HUES48 (cell line): ENCODE data around the gene PHACTR1.
A peak's percentile ranks its signal among the peaks of the same experiment; 100 is the strongest.

Experiments used
- H3K27ac ChIP-seq: one replicate; pipeline ENCODE4 v1.7.0; 2013; ENCODE audit warnings: low read depth, low read length, inconsistent platforms
- H3K27me3 ChIP-seq: 2 replicates; pipeline ENCODE4 v1.6.1; 2013; ENCODE audit warnings: mild to moderate bottlenecking, low read length; ENCODE audit not compliant: control insufficient read depth, insufficient read depth
- H3K36me3 ChIP-seq: 2 replicates; pipeline ENCODE4 v1.6.1; 2013; ENCODE audit warnings: low read length; ENCODE audit not compliant: control insufficient read depth, insufficient read depth
- H3K4me1 ChIP-seq: 2 replicates; pipeline ENCODE4 v1.6.1; 2013; ENCODE audit warnings: mild to moderate bottlenecking, low read length; ENCODE audit not compliant: control insufficient read depth, insufficient read depth
- H3K4me3 ChIP-seq: 2 replicates; pipeline ENCODE4 v1.5.1; 2013; ENCODE audit warnings: mild to moderate bottlenecking, low read depth, low read length
- H3K9ac ChIP-seq: 2 replicates; pipeline ENCODE4 v1.6.1; 2013; ENCODE audit warnings: mild to moderate bottlenecking, low read depth, low read length, moderate library complexity
- H3K9me3 ChIP-seq: 2 replicates; pipeline ENCODE4 v1.6.1; 2013; ENCODE audit warnings: low read length; ENCODE audit not compliant: control insufficient read depth, insufficient read depth

PHACTR1 gene

GRCh38 chr6:13212538-13212937 lies 496.0 kb downstream of the PHACTR1 start:
- Histone ChIP-seq H3K36me3 (no peaks in the 10 kb centered on the region), H3K27me3 (no peaks in the 10 kb centered on the region), H3K4me1 (no peaks in the 10 kb centered on the region), H3K9me3 (no peaks in the 10 kb centered on the region), H3K9ac (no peak overlapping the region), H3K27ac (no peak overlapping the region), H3K4me3 (no peak overlapping the region)

DNA sequence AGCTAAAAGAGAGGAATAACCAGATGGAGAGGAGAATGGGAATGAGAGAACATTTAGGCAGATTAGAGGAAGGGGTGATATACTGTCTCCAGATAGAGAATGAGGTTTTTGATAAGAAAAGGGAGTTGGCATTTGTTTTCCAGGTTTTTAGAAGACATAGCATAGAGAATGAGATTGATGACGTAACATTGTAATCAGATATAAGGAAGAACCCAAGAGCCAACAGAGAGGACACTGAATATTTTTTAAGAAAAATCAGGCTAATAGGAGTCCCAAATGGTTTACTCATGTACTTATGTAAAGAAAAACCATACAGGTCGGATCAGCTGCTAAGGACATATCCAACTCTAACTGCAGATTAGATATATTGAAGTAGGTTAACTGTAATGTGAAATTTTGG lies 498.8 kb downstream of the PHACTR1 start:
- no peak overlapping the region for H3K9ac ChIP-seq
- H3K27me3 ChIP-seq = no peaks in the 10 kb centered on the region
- H3K27ac ChIP-seq = no peak overlapping the region
- H3K4me1 ChIP-seq = no peaks in the 10 kb centered on the region
- no peaks in the 10 kb centered on the region for H3K9me3 ChIP-seq
- no peaks in the 10 kb centered on the region for H3K36me3 ChIP-seq
- H3K4me3 ChIP-seq = no peak overlapping the region

DNA sequence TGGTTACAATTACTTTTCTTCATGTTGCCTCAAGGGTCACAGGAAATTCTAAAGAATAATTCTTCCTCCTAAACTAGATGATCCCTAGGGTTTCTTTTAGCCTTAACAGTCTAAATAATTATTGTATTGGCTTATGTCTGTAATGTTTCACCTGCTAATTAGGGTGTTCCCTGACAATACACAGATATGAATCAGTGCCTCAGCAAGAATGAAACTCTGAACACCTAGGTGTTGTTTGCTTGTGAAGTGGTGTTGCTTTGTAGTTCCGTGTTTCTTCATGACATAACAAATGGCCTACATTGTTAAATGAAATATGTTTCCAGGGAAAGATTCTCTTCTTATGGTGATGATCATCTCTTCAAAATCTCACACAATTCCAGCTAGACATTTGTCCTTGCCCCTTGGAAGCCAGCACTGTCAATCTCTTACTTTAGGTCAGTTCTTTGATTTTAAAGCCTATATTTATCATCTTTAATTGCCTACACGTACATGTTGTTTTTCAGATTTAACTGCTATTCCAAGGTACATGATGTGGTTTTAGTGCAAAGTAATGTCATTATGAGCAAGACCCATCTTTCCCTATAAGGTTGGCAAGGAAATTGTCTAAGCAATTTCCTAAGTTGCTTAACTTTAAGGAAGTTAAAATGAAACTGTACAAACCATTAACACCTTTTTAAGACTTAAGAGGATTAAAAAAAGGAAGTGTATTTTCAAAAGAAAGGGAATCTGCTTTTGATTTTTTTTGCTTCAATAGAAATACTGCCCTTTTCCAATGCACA lies 499.9 kb downstream of the PHACTR1 start:
- no peaks in the 10 kb centered on the region for H3K9me3 ChIP-seq
- no peaks in the 10 kb centered on the region for H3K36me3 ChIP-seq
- H3K27me3 ChIP-seq = no peaks in the 10 kb centered on the region
- no peak overlapping the region for H3K9ac ChIP-seq
- H3K4me3 ChIP-seq = no peak overlapping the region
- no peak overlapping the region for H3K27ac ChIP-seq
- H3K4me1 ChIP-seq = no peaks in the 10 kb centered on the region

DNA sequence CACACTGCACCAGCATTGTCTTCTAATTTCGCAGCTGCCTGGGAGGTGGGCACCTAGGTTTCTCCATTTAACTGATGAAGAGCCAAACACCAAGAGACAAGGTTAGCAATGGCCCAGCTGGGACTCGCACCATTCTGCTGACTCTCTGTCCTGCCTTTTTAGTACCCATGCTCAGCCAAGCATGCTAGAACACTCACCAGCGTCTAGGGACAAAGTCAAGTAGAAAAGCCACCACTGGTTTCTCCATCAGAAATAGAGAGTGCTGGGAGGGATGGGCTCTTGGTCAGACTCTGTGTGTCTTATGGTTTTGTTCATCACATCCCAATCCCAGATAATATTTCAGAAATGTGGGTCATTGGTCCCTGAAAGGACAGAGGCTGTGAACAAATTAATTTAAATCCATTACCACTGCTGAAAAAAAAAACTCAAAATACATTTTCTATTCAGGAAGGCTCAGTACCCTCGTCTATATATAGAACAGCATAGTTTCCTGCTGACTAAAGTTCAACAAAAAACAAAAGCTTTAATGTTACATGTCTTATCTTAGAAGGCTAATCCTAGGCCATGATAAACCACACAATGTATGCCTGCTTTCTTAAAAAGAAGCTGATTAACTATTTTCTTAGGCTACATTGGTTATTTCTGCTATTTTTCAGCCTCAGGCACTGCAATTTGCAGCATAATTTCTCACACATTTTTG lies 500.8 kb downstream of the PHACTR1 start:
- Histone ChIP-seq H3K36me3 (no peaks in the 10 kb centered on the region), H3K9ac (no peak overlapping the region), H3K4me1 (no peaks in the 10 kb centered on the region), H3K27ac (peak overlapping the region; percentile 4), H3K4me3 (no peak overlapping the region), H3K27me3 (no peaks in the 10 kb centered on the region), H3K9me3 (no peaks in the 10 kb centered on the region)

GRCh38 chr6:13220266-13220665 lies 503.7 kb downstream of the PHACTR1 start:
- H3K27me3 ChIP-seq = no peaks in the 10 kb centered on the region

GRCh38 chr6:13222048-13222447 lies 505.5 kb downstream of the PHACTR1 start:
- Histone ChIP-seq H3K9me3 (no peaks in the 10 kb centered on the region), H3K9ac (no peak overlapping the region), H3K4me3 (no peak overlapping the region), H3K27me3 (no peaks in the 10 kb centered on the region), H3K36me3 (no peaks in the 10 kb centered on the region), H3K4me1 (no peaks in the 10 kb centered on the region), H3K27ac (no peak overlapping the region)

More at GRCh38 chr6:13220266-13220665, 503.7 kb downstream of the PHACTR1 start:
- Histone ChIP-seq H3K36me3 (no peaks in the 10 kb centered on the region), H3K9me3 (no peaks in the 10 kb centered on the region), H3K4me1 (no peaks in the 10 kb centered on the region), H3K27ac (no peak overlapping the region), H3K4me3 (no peak overlapping the region), H3K9ac (no peak overlapping the region)

DNA sequence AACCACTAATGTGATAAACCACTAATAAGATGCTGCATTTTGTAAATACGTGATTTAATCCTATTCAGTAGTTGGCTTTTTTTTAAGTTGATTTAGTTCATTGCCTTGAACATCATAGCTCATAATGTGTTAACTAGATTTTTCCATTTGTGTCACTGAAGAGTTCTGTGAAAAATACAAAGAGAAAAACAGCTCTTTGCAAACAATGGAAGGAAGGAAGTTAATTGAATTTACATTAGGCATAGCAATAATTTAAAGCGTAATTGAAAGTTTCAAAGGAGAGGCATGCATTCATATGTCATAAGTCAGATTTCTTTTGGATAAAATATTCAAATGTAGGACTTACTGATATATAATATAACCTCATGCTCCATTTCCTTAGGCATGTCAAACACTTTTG lies 509.5 kb downstream of the PHACTR1 start:
- Histone ChIP-seq H3K9me3 (no peaks in the 10 kb centered on the region), H3K36me3 (no peaks in the 10 kb centered on the region), H3K4me3 (no peak overlapping the region), H3K4me1 (no peaks in the 10 kb centered on the region), H3K27me3 (no peaks in the 10 kb centered on the region), H3K9ac (no peak overlapping the region), H3K27ac (no peak overlapping the region)

GRCh38 chr6:13228264-13229204 lies 512.0 kb downstream of the PHACTR1 start:
- H3K9me3 ChIP-seq = no peaks in the 10 kb centered on the region
- H3K27me3 ChIP-seq = no peaks in the 10 kb centered on the region
- no peak overlapping the region for H3K27ac ChIP-seq
- H3K9ac ChIP-seq = no peak overlapping the region
- no peaks in the 10 kb centered on the region for H3K36me3 ChIP-seq
- H3K4me1 ChIP-seq = no peaks in the 10 kb centered on the region
- H3K4me3 ChIP-seq = no peak overlapping the region

- no peak overlapping the region for H3K9ac ChIP-seq
- H3K4me3 ChIP-seq = no peak overlapping the region
- H3K27me3 ChIP-seq = no peaks in the 10 kb centered on the region
These were observed 512.9 kb downstream of the PHACTR1 start for GRCh38 chr6:13229205-13230085.

DNA sequence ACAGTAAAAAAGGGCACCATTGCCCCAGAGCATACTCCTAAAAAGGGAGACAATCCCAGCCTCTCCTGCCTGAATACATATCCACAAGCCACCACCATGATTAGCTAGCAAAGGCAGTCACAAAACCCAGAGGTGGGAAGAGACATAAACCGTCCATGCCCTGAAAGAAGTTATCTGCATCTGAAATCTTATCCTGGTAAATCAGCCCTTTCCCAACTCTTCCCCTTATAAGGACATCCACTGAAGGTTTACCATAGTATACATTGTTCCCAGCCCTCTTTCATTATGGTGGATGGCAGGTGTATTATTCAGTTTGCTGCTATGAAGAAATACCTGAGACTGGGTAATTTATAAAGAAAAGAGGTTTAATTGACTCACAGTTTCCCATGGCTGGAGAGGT lies 516.5 kb downstream of the PHACTR1 start:
- Histone ChIP-seq H3K9ac (no peak overlapping the region), H3K4me3 (no peak overlapping the region), H3K9me3 (no peaks in the 10 kb centered on the region), H3K27ac (no peak overlapping the region), H3K27me3 (no peaks in the 10 kb centered on the region), H3K36me3 (no peaks in the 10 kb centered on the region), H3K4me1 (no peaks in the 10 kb centered on the region)

More at GRCh38 chr6:13229205-13230085, 512.9 kb downstream of the PHACTR1 start:
- Histone ChIP-seq H3K4me1 (no peaks in the 10 kb centered on the region), H3K27ac (no peak overlapping the region), H3K36me3 (no peaks in the 10 kb centered on the region), H3K9me3 (no peaks in the 10 kb centered on the region)
